ENCODE measurements around the gene GSDMA.

The GSDMA gene

GRCh38 chr17:40023590-40024292 lies 60.9 kb downstream of the GSDMA start:
- DNase-seq: no peak

GRCh38 chr17:40024901-40025300 lies 62.1 kb downstream of the GSDMA start:
- peak; percentile 56 for DNase-seq

- DNase-seq: no peak
Measured at GRCh38 chr17:40025559-40025958, 62.8 kb downstream of the GSDMA start.

- DNase-seq: no peak
Measured at GRCh38 chr17:40025991-40026815, 63.4 kb downstream of the GSDMA start.

GRCh38 chr17:40026816-40027613 lies 64.2 kb downstream of the GSDMA start:
- DNase-seq: peak; percentile 76
